ENCODE measurements around the gene KCNMA1.

DNA sequence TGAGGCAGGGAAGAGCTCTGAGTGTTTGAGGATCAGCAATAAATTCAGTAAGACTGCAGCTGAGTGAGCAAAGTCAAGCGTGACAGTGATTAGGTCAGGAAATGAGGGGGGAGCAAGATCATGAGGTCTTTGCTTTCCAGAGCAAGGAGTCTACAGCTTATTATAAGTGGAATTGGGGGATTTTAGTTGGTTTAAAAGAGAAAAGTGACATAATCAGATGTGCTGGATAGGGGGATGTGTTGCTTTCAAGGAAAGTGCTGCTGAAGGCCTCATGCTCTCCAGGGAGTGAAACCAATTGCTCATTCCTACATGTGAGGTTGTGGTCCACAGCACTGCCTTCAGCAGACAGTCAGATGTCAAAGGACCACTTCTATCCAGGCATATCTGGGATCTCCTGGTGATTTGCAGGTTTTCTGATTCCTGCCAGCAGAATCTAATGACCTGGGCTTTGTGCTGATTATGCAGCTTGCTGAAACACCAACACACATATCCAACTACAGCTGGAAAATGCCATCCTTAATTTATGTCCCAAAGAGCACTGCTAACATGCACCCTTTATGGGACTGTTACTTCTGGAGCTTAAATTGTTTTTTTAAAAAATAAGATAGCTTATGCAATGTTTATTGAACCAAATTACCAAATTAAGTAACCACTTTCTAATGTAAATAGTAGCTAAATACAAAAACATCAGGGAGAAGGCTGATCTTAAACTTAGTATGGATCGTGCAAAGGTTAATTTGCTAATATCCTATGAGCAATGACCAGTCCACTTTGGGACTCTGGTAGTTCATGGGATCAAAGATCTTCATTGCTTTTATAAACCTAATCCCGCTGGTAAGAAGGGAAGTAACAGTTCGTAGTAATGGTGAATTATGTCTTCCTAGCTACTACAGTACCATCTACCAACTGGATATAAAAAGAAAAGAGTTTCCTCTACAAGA, 607.6 kb downstream of the KCNMA1 start:
- TF ChIP-seq, protein P1, sequence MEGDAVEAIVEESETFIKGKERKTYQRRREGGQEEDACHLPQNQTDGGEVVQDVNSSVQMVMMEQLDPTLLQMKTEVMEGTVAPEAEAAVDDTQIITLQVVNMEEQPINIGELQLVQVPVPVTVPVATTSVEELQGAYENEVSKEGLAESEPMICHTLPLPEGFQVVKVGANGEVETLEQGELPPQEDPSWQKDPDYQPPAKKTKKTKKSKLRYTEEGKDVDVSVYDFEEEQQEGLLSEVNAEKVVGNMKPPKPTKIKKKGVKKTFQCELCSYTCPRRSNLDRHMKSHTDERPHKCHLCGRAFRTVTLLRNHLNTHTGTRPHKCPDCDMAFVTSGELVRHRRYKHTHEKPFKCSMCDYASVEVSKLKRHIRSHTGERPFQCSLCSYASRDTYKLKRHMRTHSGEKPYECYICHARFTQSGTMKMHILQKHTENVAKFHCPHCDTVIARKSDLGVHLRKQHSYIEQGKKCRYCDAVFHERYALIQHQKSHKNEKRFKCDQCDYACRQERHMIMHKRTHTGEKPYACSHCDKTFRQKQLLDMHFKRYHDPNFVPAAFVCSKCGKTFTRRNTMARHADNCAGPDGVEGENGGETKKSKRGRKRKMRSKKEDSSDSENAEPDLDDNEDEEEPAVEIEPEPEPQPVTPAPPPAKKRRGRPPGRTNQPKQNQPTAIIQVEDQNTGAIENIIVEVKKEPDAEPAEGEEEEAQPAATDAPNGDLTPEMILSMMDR (IDR thresholded peaks at IDR 0.05 in 2 of 3, conservative IDR thresholded peaks at IDR 0.05 in 1 of 3; ENCODE audit: borderline replicate concordance in 1 of 3, insufficient read depth in 1 of 3, low read depth in 2 of 3, low read length in 2 of 3): no peak
- TF ChIP-seq POLR2A (IDR thresholded peaks at IDR 0.05; ENCODE audit: borderline replicate concordance, extremely low read depth, insufficient read depth, insufficient read length) (no peak), ZFX (IDR thresholded peaks at IDR 0.05) (no peak), EZH2phosphoT487 (IDR thresholded peaks at IDR 0.05; ENCODE audit: borderline replicate concordance) (no peak)
- TF ChIP-seq, protein P2, sequence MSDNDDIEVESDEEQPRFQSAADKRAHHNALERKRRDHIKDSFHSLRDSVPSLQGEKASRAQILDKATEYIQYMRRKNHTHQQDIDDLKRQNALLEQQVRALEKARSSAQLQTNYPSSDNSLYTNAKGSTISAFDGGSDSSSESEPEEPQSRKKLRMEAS (IDR thresholded peaks at IDR 0.05): no peak

Data from HCT116 (cell line).